A673 (cell line): Measurements from ENCODE around the gene ATP6V0E1. TPM values are rescaled to one million over a fixed set of nuclear protein-coding genes. Genes with fewer than 3 reads are reported as not detected.

Experiments
- BruUV-seq: library from RNA; stranded (reverse); fragments of 400-500 nt; replicated peaks from 2 replicates; lab custom pipeline; 2021; lab: Mats Ljungman, UMichigan
- CTCF ChIA-PET: fragments of 300-600 bp; sonication (Branson Sonifier 250); formaldehyde crosslinking; loops from one replicate; lab custom pipeline; 2022; ENCODE audit warnings: antibody characterized with exemption; lab: Charles Lee
- POLR2A ChIA-PET: fragments of 300-600 bp; sonication (Branson Sonifier 250); formaldehyde crosslinking; loops from one replicate; lab custom pipeline; 2022; ENCODE audit warnings: antibody characterized with exemption; ENCODE audit not compliant: low non-redundant PET; lab: Charles Lee
- DNase-seq: peaks from one replicate; pipeline ENCODE4 v3.0.0-alpha.2; 2015; ENCODE audit warnings: low spot score
- H3K27ac ChIP-seq: fragments of 200-600 bp; sonication (generic); 2 replicates; pipeline ENCODE4 v1.5.1; 2016; ENCODE audit warnings: mixed run types, low read depth, mild to moderate bottlenecking, mixed read lengths, antibody characterized with exemption, low read length; ENCODE audit not compliant: poor library complexity, severe bottlenecking
- H3K27me3 ChIP-seq: fragments of 200-600 bp; sonication (generic); replicated peaks from 2 replicates; pipeline ENCODE4 v1.6.1; 2017; ENCODE audit warnings: mixed run types, low read depth, mild to moderate bottlenecking, mixed read lengths, antibody characterized with exemption, low read length; ENCODE audit not compliant: insufficient read depth, poor library complexity
- H3K36me3 ChIP-seq: fragments of 200-600 bp; sonication (generic); 2 replicates; pipeline ENCODE4 v1.6.1; 2016; ENCODE audit warnings: mixed run types, mild to moderate bottlenecking, mixed read lengths, antibody characterized with exemption, low read length; ENCODE audit not compliant: insufficient read depth, poor library complexity, severe bottlenecking
- H3K4me1 ChIP-seq: fragments of 200-600 bp; sonication (generic); 2 replicates; pipeline ENCODE4 v1.6.1; 2017; ENCODE audit warnings: mixed run types, mild to moderate bottlenecking, mixed read lengths, antibody characterized with exemption, low read length; ENCODE audit not compliant: insufficient read depth, poor library complexity, severe bottlenecking
- H3K4me3 ChIP-seq: fragments of 200-600 bp; sonication (generic); 2 replicates; pipeline ENCODE4 v1.5.1; 2016; ENCODE audit warnings: low read depth, mixed run types, mild to moderate bottlenecking, mixed read lengths, low read length; ENCODE audit not compliant: poor library complexity, severe bottlenecking
- H3K9me3 ChIP-seq: fragments of 200-600 bp; sonication (generic); 2 replicates; pipeline ENCODE4 v1.6.1; 2016; ENCODE audit warnings: mixed run types, low read depth, mild to moderate bottlenecking, mixed read lengths, antibody characterized with exemption, low read length; ENCODE audit not compliant: poor library complexity, severe bottlenecking
- CTCF ChIP-seq: fragments of 300-800, 200-600 bp; sonication (generic); conservative IDR thresholded peaks from 2 replicates; pipeline ENCODE4 v1.5.1; 2017; ENCODE audit warnings: low read depth, mild to moderate bottlenecking, antibody characterized with exemption, low read length, moderate library complexity, mixed read lengths
- EZH2 ChIP-seq: fragments of 200-600 bp; sonication (generic); IDR thresholded peaks from 2 replicates; pipeline ENCODE4 v1.6.1; 2017; ENCODE audit warnings: borderline replicate concordance, low read depth, mild to moderate bottlenecking, mixed read lengths, antibody characterized with exemption, low read length; ENCODE audit not compliant: poor library complexity, severe bottlenecking
- intact Hi-C: fragments of 100-400 bp; cut with micrococcal nuclease; formaldehyde crosslinking; loops from one replicate; pipeline ENCODE4 v1.10.0; 2022; ENCODE audit not compliant: unreplicated experiment
- total RNA-seq: library from RNA; stranded (reverse); gene quantifications from 2 replicates; pipeline ENCODE4 v1.2.3, GENCODE V29; 2021

Gene ATP6V0E1
- total RNA-seq, 1 experiment from 2014 or later: 148 TPM

DNA sequence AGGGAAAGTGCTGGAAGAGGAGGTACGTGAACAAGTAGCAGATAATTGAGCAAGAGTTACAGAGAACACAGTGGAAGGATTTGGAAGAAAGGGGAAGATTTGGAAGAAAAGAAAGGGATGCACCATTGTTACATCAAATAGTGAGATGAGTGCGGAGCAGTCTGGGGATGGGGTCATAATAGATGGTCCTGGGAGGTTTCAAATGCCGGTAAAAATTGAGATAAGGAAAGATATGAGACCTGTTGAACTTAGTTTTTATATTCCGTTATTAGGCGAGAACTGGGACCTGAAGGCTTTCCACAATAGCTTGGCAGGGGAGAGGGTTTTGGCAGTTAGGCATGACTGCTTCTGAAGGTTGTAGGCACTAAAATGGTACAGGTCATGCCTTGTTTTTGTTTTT is 20.9 kb downstream of the ATP6V0E1 start:
- no peaks in the 10 kb centered on the region for H3K9me3 ChIP-seq
- DNase-seq: no peak
- no peaks in the 10 kb centered on the region for H3K4me1 ChIP-seq
- H3K27me3 ChIP-seq: no peaks in the 10 kb centered on the region
- TF ChIP-seq EZH2: no peak
- TF ChIP-seq CTCF: no peak
- ChIA-PET CTCF (no interaction called here), POLR2A (no interaction called here)
- no peak overlapping the region for H3K27ac ChIP-seq
- H3K4me3 ChIP-seq: no peak overlapping the region
- BruUV-seq: no TSS peak
- intact Hi-C loops: no loop called here
- no peaks in the 10 kb centered on the region for H3K36me3 ChIP-seq

DNA sequence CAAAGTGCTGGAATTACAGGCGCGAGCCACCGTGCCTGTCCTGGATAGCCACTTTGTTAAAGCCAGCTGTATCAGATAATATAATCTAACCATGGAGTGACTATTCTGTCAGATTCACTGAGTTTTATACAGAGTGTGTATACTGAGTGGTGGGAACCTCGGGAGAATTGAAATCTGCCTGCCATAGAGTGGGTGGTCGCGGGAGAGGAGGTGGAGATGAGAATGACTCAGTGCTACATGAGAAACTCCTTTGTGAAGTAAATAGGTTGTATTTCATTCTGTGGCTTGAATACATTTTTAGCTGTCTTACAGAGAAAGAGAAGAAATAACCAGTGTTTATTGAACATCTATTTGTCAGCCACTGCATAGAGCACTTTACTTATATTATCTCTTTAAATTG is 26.4 kb downstream of the ATP6V0E1 start:
- no peak for DNase-seq
- intact Hi-C loops: no loop called here
- Histone ChIP-seq H3K9me3 (no peaks in the 10 kb centered on the region), H3K27ac (no peak overlapping the region), H3K36me3 (no peaks in the 10 kb centered on the region), H3K4me3 (no peak overlapping the region), H3K27me3 (no peaks in the 10 kb centered on the region), H3K4me1 (no peaks in the 10 kb centered on the region)
- no TSS peak for BruUV-seq
- CTCF ChIA-PET: no interaction called here
- TF ChIP-seq EZH2 (no peak), CTCF (no peak)
- POLR2A ChIA-PET: no interaction called here

- TF ChIP-seq EZH2 (no peak), CTCF (no peak)
- CTCF ChIA-PET: no interaction called here
- H3K9me3 ChIP-seq: no peaks in the 10 kb centered on the region
- H3K36me3 ChIP-seq: no peaks in the 10 kb centered on the region
- DNase-seq: no peak
- H3K4me3 ChIP-seq: no peak overlapping the region
- no peak overlapping the region for H3K27ac ChIP-seq
- no peaks in the 10 kb centered on the region for H3K27me3 ChIP-seq
- POLR2A ChIA-PET: no interaction called here
- intact Hi-C loops: no loop called here
- no peaks in the 10 kb centered on the region for H3K4me1 ChIP-seq
- BruUV-seq: no TSS peak
These were observed 27.2 kb downstream of the ATP6V0E1 start for GRCh38 chr5:173010547-173011464.
